Measurements from ENCODE around the gene SSBP4.

Gene SSBP4

GRCh38 chr19:18434411-18435175, 15.4 kb downstream of the SSBP4 start:
- no peak for DNase-seq

- no peak for DNase-seq
These were observed 16.1 kb downstream of the SSBP4 start for GRCh38 chr19:18435178-18435841.

DNA sequence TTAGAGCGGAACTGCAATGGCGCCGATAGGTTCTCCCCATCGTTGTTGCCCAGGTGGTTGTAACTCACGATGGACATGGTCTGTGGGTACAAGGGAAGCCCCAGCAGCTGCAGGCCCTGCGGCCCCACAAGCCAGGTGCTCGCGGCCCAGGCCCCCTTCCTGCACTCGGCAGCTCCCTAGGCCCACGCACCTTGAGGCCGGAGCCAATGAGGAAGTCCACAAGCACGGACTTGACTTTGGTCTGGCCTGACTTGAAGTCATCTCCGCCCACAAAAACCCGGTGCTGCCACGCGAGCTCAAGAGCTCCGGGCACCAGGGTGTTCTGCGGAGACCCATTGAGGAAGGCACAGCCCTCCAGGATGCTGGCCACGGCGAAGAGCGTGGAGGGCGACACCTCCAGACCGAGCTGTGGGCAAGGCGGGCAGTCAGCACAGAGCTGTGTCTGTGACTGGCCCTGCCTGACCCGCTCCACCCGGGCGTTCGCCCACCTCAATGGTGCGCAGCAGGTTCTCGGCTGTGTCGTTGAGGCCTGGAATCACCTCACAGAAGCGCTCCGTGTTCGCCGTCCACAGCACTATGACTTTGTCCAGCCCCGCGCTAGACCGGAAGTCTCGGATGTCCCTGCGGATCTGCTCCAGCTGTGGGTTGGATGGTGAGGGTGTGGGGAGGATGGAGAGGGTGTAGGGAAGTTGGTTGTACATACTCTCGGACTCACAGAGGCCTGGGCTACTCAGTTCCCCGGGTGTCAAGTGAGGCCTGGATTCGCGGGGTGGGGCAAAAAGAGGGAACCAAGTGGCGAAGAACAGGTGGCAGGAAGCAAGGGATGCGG, 16.9 kb downstream of the SSBP4 start:
- DNase-seq, result no peak

DNA sequence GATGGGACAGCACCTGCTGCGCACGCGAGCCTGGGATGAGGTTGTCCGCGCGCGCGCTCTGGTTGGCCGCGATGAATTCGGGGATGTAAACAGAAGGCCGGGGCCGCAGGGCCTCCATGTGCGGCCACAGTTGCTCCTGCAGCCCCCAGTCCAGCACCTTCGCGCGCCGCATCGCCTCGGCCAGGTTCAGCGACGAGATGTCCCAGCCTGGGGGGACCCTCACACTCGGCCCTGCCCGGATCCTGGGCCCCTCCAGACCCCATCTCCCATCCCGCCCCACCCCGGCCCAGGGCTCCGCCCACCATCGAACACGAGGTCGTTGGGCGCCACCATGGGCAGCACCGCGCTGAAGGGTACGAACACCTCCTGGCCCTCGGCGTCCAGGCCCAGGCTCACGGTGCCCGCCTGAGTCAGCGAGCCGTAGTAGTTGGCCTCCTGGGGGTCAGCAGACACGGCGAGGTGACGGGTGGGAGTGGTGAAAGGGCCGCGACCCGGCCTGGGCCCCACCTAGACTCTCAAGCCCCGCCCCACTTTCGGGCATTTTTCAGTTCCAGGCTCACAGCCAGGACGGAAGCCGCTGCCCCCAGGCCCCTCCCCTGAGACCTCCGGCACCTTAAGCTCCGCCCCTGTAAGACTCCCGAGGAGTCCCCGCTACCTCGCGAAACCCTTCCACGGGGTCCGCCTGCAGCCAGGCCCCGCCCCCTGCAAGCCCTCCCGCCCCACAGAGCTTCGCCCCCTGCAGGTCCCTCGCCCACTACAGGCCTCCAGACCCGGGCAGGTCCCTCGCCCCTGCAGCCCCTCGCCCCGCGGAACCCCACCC, 17.7 kb downstream of the SSBP4 start:
- DNase-seq, result peak; percentile 67 to 74 (median 73)

DNA sequence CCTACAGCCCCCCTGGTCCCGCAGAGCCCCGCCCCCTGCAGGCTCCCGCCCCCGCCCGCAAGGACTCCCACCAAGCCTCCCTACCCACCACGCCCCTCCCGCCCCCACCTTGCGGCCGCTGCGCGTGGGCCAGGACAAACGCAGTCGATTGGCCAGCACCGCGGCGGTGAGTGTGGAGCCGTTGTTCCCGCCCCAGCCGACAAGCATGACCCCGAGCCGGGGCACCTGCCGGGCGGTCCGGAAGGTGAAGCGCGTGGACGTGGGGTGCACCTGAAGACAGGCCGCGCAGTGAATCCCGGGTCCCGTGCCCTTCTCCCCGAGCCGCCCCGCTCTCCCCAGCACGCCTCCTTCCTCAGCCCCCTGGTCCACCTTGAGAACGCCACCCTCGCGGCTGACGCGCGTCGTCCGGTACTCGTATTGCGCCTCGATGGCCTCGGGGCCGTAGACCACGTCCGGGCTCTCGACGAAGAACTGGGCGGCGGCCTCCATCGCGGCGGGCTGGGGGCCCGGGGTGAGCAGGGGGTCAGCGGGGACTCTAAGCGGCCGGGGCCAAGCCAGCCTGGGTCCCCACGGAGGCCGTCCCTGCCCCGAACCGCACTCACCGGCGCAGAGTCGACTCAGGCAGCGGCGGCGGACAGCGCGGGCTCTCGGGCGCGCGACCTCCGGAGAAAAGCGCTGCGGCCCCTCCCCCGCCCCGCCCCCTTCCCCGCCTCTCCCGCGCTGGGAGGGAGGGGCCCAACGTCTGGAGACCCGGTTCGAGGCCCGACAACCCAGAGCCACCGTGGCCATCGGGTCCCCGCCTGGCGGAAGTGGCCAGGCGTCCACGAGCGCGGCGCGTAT, 18.5 kb downstream of the SSBP4 start, which contains the start of gene ISYNA1:
ISYNA1 (minus strand) TSS at position 643 of the 840 bp plus-strand sequence; CDS start at position 489, 154 bp downstream.
- DNase-seq, result peak in 2 of 5 donors; percentile 45 to 54

- DNase-seq, result no peak
These were observed 19.3 kb downstream of the SSBP4 start for GRCh38 chr19:18438331-18439024.

GRCh38 chr19:18439025-18439909, 20.1 kb downstream of the SSBP4 start:
- no peak for DNase-seq

GRCh38 chr19:18439910-18440237, 20.7 kb downstream of the SSBP4 start:
- DNase-seq, result no peak

- no peak for DNase-seq
These were observed 21.2 kb downstream of the SSBP4 start for GRCh38 chr19:18440415-18440877.

DNA sequence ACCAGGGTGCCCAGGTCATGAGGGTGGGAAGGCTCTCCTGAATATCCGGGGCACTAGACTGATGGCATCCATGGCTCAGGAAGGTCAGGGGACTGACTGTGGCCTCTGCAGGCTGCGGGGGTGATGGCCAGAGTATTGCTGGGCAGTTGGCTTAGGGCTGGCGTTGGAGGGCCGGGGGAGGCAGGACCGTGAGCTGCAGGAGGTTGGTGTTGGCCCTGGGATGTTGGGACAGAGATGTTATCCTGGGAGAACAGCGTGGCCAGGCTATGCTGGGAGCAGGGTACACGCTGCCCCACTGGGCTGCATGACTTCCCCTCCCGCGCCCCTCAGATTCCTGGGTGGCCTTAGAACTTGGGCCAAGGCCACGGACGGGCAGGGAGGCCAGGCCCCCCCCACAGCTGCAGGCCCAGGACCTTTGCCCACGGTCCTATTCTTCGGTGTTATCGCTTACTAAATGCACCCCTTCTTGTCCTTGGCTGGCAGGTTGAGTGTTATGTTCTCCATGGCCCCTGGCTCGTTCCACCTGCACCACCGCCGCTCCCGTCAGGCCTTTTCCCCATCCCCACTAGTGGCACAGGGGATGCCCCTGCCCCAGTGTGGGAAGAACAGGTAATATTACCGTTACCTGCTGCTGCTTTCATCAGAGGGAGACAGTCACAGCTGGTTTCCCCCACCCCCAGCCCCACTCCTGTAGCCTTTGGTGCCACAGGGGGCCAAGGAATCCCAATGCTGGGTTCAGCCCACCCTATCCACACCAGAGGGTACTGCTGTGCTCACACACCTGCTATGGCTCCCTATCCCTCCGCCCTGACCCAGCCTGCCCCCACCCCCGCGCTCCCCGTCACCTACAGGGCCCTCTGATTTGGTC, 22.0 kb downstream of the SSBP4 start:
- DNase-seq, result no peak

DNA sequence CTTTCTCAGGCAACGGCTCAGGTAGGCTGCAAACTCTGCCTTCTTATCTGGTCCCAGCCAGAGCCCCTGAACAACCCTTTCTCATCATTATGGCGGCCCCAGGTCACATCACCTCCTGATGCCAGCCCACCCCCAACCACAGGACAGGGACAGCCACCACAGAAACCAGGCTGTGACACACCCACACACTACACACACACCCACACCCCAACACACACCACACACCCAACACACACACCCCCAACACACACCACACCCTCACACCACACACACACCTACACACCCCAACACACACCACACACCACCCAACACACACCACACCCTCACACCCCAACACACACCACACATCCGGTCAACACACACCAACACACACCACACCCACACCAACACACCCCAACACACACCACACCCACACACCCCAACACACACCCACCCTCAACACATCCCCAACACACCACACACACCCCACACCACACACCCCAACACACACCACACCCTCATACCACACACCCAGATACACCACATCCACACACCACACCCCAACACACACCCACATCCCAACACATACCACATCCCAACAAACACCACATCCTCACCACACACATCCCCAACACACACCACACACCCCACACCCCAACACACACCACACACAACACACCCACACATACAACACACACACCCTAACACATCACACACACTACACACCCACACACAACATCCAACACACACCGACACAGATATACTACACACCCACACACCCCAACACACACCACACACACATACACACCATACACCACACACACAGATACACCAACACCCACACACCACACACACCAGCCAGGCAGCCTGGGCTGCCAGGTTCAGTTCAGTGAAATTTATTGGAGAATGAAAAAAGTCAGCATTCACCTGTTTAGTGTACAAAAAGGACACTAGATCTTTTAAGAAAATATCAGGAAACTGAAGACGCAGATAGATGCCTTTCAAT, 22.9 kb downstream of the SSBP4 start:
- peak in 4 of 5 donors; percentile 34 to 63 (median 50) for DNase-seq

- no peak for DNase-seq
These were observed 23.7 kb downstream of the SSBP4 start for GRCh38 chr19:18442941-18443340.

DNA sequence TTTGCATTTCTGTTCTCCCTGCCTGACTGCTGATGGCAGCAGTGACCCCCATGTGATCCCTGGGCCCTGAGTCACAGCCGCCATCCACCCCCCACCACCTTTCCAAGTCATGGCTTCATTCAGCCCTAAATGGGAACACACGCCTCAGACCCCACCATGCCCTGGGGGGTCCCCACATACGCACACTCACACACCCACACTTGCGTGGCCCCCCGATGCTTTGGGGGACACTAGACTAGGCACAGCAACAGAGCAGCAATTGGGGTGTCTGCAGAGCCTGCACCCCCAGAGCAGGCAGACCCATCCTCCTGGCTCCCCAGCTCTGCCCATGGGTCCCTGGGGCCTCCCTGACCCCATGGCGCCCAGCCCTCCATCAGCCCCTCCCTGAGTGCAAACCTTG, 24.2 kb downstream of the SSBP4 start:
- no peak for DNase-seq

DNA sequence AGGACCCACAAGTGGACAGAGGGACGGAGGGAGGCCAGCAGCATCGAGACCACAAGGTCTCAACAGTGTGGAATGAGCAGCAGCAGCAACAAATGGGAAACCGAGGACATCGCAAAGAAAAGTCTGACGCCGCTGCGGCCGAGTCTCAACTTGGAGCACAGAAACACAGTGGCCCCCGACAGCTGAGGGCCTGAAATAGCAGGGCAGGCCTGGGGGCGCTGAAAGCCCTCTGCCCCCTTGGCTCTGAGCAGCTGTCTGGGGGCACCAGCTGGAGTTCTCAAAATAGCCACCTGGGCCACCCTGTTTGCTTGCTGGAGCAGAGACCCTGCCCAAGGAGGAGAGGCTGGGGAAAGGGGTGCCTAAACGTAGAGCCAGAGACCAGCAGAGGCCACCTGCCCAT, 24.6 kb downstream of the SSBP4 start:
- DNase-seq, result no peak

- DNase-seq, result no peak
These were observed 25.3 kb downstream of the SSBP4 start for GRCh38 chr19:18444513-18444912.

DNA sequence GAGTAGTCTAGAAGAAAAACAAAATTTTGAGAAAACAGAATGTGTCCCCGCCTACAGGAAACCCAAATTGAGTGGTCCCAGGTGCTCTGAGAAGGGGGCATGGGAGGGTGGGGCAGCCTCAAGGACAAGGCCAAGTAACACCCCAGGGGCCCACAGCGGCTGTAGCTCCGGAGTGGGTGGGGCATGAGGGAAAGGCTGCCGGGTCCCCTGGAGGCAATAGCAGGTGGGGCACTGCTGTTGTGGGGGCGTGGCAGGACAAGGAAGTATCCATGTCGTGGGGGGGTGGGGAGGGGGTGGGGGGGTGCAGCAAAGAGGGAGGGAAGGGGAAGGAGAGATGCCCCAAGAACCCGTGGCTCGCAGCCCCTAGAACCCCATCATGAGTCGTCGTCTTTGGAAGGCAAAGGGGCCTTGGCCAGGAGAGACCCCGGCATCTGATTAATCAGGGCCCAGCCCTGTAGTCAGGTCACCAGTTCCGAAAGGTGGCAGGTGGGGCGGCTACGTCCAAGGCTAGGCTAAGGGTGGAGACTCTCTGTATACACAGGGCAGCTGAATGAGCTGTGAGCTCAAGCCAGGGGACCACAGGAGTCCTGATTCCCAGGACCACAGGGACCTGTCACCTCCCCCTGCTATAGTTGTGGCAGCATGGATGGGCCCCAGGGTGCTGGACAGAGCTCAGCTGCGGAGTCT, 26.2 kb downstream of the SSBP4 start:
- DNase-seq, result no peak

All from T-helper 1 cell (primary cell).